Neuronal stem cell (in vitro differentiated cells): ENCODE data around the gene FRMD1.

ENCODE experiments used
- DNase-seq: peaks from one replicate; pipeline ENCODE4 v3.0.0-alpha.2; 2013; ENCODE audit warnings: low spot score
- H2AFZ ChIP-seq: one replicate; pipeline ENCODE4 v1.6.1; 2013; ENCODE audit warnings: mild to moderate bottlenecking, low read length, inconsistent platforms
- H2AK5ac ChIP-seq: 2 replicates; pipeline ENCODE4 v1.6.1; 2013; ENCODE audit warnings: low read depth, mild to moderate bottlenecking, inconsistent platforms, low read length, moderate library complexity, mixed read lengths
- H2BK120ac ChIP-seq: 2 replicates; pipeline ENCODE4 v1.6.1; 2013; ENCODE audit warnings: low read depth, mild to moderate bottlenecking, inconsistent platforms, low read length, moderate library complexity, mixed read lengths
- H2BK12ac ChIP-seq: one replicate; pipeline ENCODE4 v1.6.1; 2013; ENCODE audit warnings: low read length, inconsistent platforms
- H2BK15ac ChIP-seq: 2 replicates; pipeline ENCODE4 v1.6.1; 2013; ENCODE audit warnings: mild to moderate bottlenecking, low read length, inconsistent platforms, mixed read lengths
- H2BK5ac ChIP-seq: one replicate; pipeline ENCODE4 v1.6.1; 2013; ENCODE audit warnings: inconsistent platforms, mild to moderate bottlenecking, low read length, moderate library complexity
- H3K14ac ChIP-seq: one replicate; pipeline ENCODE4 v1.6.1; 2013; ENCODE audit warnings: low read length, inconsistent platforms
- H3K18ac ChIP-seq: 2 replicates; pipeline ENCODE4 v1.6.1; 2013; ENCODE audit warnings: low read length, inconsistent platforms
- H3K23ac ChIP-seq: 2 replicates; pipeline ENCODE4 v1.6.1; 2013; ENCODE audit warnings: low read depth, mild to moderate bottlenecking, mixed read lengths, low read length, inconsistent platforms; ENCODE audit not compliant: poor library complexity
- H3K27ac ChIP-seq: replicated peaks from 3 replicates; pipeline ENCODE4 v1.5.1; 2013; ENCODE audit warnings: low read length, inconsistent platforms
- H3K27me3 ChIP-seq, 3 experiments: 2 replicates each; pipeline ENCODE4 v1.6.1; 2013; ENCODE audit warnings: low read length in 3 of 3, mild to moderate bottlenecking in 2 of 3, inconsistent platforms in 1 of 3, low read depth in 1 of 3, mixed read lengths in 1 of 3, moderate library complexity in 1 of 3; ENCODE audit not compliant: control insufficient read depth in 3 of 3, insufficient read depth in 3 of 3
- H3K36me3 ChIP-seq, 2 donors: replicated peaks in 1 of 2; 2 replicates each; pipeline ENCODE4 v1.6.1; 2013; ENCODE audit warnings: low read length in 2 of 2; ENCODE audit not compliant: control insufficient read depth in 2 of 2, insufficient read depth in 2 of 2
- H3K4ac ChIP-seq: 2 replicates; pipeline ENCODE4 v1.6.1; 2013; ENCODE audit warnings: inconsistent platforms, mild to moderate bottlenecking, low read length, moderate library complexity
- H3K4me1 ChIP-seq, 2 donors: 1 replicate in 1 of 2; 2 replicates in 1 of 2; pipeline ENCODE4 v1.6.1; 2013; ENCODE audit warnings: low read length in 2 of 2, low read depth in 1 of 2; ENCODE audit not compliant: control insufficient read depth in 2 of 2, insufficient read depth in 1 of 2
- H3K4me2 ChIP-seq: one replicate; pipeline ENCODE4 v1.6.1; 2013; ENCODE audit warnings: mild to moderate bottlenecking, low read length, inconsistent platforms; ENCODE audit not compliant: insufficient read depth, poor library complexity, severe bottlenecking
- H3K4me3 ChIP-seq, 2 donors: 2 replicates each; pipeline ENCODE4 v1.5.1; 2013; ENCODE audit warnings: low read length in 2 of 2, mild to moderate bottlenecking in 2 of 2, inconsistent platforms in 1 of 2, moderate library complexity in 1 of 2
- H3K79me1 ChIP-seq: one replicate; pipeline ENCODE4 v1.6.1; 2013; ENCODE audit warnings: low read depth, mild to moderate bottlenecking, inconsistent platforms, low read length, moderate library complexity
- H3K9ac ChIP-seq: one replicate; pipeline ENCODE4 v1.6.1; 2013; ENCODE audit warnings: mild to moderate bottlenecking, low read depth, low read length, inconsistent platforms; ENCODE audit not compliant: poor library complexity
- H3K9me3 ChIP-seq, 2 donors: replicated peaks in 1 of 2; 2 replicates each; pipeline versions ENCODE3 to v1.6.1; 2013; ENCODE audit warnings: low read length in 2 of 2, mild to moderate bottlenecking in 2 of 2, inconsistent platforms in 1 of 2, low read depth in 1 of 2, mixed read lengths in 1 of 2, moderate library complexity in 1 of 2; ENCODE audit not compliant: control insufficient read depth in 2 of 2, insufficient read depth in 1 of 2
- H4K8ac ChIP-seq: one replicate; pipeline ENCODE4 v1.6.1; 2013; ENCODE audit warnings: low read depth, mild to moderate bottlenecking, inconsistent platforms, low read length, moderate library complexity
- H4K91ac ChIP-seq: one replicate; pipeline ENCODE4 v1.6.1; 2013; ENCODE audit warnings: low read length, low read depth, mild to moderate bottlenecking, inconsistent platforms; ENCODE audit not compliant: poor library complexity
- WGBS, 2 donors: extraction: QIAGEN DNeasy Blood & Tissue Kit; methylation state at CpG; one replicate each; pipeline ENCODE4 v1.1.7; 2013; ENCODE audit warnings: missing lambda C conversion rate in 2 of 2, mixed read lengths in 1 of 2; ENCODE audit not compliant: insufficient read length in 2 of 2, insufficient replicate concordance in 1 of 2; ENCODE audit errors: extremely low coverage in 2 of 2; 5-methylcytosine and 5-hydroxymethylcytosine counted together

The FRMD1 gene

DNA sequence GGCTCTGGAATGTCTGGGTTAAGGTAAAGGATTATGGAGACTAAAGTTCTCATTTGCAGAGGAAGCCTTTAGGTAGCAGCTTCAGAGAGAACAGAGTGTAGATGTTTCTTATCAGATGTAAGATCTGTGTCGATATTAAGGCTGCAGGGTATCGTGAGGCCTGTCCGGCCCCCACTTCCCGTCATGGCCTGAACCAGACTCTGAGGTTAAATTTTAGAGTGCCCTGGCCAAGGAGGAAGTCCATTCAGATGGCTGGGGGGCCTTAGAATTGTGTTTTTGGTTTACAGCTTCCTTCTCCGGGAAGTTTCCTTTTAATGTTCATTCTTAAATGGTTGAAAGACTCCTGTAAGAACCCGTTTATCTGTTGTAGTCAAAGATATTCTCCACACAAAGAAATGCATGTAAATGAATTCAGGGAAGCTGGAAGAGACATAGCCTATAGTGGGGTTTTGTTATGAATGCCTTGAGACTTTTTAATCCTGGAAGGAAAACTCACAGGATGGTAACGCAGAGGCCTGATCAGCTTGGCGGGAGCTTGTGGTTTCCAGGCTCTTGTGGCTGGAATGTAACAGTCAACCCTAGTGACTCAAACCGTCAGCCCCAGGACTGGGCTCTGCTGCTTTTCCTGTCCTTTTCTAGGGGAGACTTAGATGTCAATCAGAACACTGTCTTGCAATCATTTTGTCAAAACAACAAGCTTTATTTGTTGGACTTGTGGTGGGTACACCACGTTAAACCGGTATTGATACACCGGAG is 46.8 kb downstream of the FRMD1 start:
- Histone ChIP-seq H3K4me3 (no peak overlapping the region), H3K18ac (no peak overlapping the region), H3K14ac (no peak overlapping the region), H3K36me3 (no peaks in the 10 kb centered on the region), H3K79me1 (no peaks in the 10 kb centered on the region), H2AFZ (peak overlapping the region; percentile 79), H3K9me3 (peaks cover 5 to 11% of the 10 kb centered on the region in 2 donors), H2BK12ac (no peak overlapping the region), H3K4ac (no peak overlapping the region), H3K4me2 (no peak overlapping the region), H2AK5ac (no peak overlapping the region), H2BK15ac (no peak overlapping the region), H2BK5ac (no peak overlapping the region), H3K23ac (no peak overlapping the region), H4K91ac (no peak overlapping the region), H4K8ac (no peak overlapping the region), H3K4me1 (peaks cover 4 to 15% of the 10 kb centered on the region in 2 donors), H2BK120ac (no peak overlapping the region), H3K27ac (no peak overlapping the region), H3K27me3 (no peaks in the 10 kb centered on the region), H3K9ac (no peak overlapping the region)
- no CpG with 5 or more reads among the region's 12 CpGs for WGBS, 2 donors
- DNase-seq: no peak

DNA sequence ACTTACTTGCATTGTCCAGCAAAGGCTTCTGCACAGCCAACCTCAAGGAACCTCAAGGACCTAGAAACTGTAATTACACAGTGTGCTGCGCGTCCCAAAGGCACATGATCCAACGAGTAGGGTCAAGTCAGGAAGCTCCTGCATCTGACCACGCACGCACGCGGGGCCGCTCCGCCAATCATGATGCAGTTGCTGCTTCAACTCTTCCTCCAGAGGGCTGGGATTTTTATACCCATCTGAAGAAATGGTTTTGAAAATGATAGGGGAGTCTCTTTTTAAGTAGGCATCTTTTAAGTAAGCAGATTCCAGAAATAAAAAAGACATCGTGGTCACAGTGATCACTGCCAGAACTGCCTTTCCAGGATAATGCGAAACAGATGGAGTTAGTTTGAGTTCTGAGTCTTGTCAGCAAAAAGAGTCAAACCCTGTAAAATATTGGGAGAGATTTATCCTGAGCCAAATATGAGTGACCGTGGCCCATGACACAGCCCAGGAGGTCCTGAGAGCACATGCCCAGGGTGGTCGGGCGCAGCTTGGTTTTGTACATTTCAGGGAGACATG is 47.5 kb downstream of the FRMD1 start:
- Histone ChIP-seq H2BK5ac (no peak overlapping the region), H3K27ac (no peak overlapping the region), H3K79me1 (no peaks in the 10 kb centered on the region), H3K9ac (no peak overlapping the region), H3K4me1 (peaks cover 4 to 15% of the 10 kb centered on the region in 2 donors), H3K18ac (no peak overlapping the region), H2AFZ (peak overlapping the region; percentile 79), H3K36me3 (no peaks in the 10 kb centered on the region), H3K14ac (no peak overlapping the region), H3K4me3 (no peak overlapping the region), H4K91ac (no peak overlapping the region), H3K9me3 (peaks cover 7 to 11% of the 10 kb centered on the region in 2 donors), H4K8ac (no peak overlapping the region), H2BK12ac (no peak overlapping the region), H2AK5ac (no peak overlapping the region), H3K4me2 (no peak overlapping the region), H3K27me3 (no peaks in the 10 kb centered on the region), H3K23ac (no peak overlapping the region), H3K4ac (no peak overlapping the region), H2BK120ac (no peak overlapping the region), H2BK15ac (no peak overlapping the region)
- no CpG with 5 or more reads among the region's 14 CpGs for WGBS, 2 donors
- no peak for DNase-seq

DNA sequence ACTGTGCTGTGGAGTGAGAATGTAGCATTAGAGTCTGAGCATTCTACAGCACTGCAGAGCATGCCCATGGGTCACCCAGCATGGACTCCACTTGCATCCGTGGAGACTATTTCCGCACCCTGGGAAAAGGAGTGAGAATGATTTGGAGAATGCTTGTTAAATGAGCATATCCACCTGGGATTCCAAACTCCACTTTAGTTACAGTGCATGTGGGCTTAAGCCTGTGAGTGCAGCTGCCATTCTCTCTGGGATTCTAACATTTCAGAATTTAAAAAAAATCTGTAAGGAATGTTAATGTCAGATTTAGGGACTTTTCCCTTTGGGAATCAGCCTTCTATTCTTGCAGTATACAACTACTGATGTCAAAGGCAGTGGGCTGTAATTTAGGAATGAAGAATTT is 48.1 kb downstream of the FRMD1 start:
- no peak overlapping the region for H3K4ac ChIP-seq
- no peak overlapping the region for H3K14ac ChIP-seq
- no peak overlapping the region for H2BK12ac ChIP-seq
- H3K4me3 ChIP-seq: no peak overlapping the region
- peak overlapping the region; percentile 61 for H2AFZ ChIP-seq
- H2AK5ac ChIP-seq: no peak overlapping the region
- no CpG with 5 or more reads among the region's 2 CpGs for WGBS, 2 donors
- peaks cover 4 to 15% of the 10 kb centered on the region in 2 donors for H3K4me1 ChIP-seq
- H3K18ac ChIP-seq: no peak overlapping the region
- no peaks in the 10 kb centered on the region for H3K36me3 ChIP-seq
- H4K8ac ChIP-seq: peak overlapping the region; percentile 97
- peaks cover 7 to 11% of the 10 kb centered on the region in 2 donors for H3K9me3 ChIP-seq
- no peaks in the 10 kb centered on the region for H3K79me1 ChIP-seq
- no peak overlapping the region for H2BK5ac ChIP-seq
- H2BK120ac ChIP-seq: no peak overlapping the region
- H2BK15ac ChIP-seq: no peak overlapping the region
- H4K91ac ChIP-seq: no peak overlapping the region
- H3K23ac ChIP-seq: no peak overlapping the region
- no peak overlapping the region for H3K27ac ChIP-seq
- no peak overlapping the region for H3K9ac ChIP-seq
- H3K27me3 ChIP-seq: no peaks in the 10 kb centered on the region
- DNase-seq: no peak
- H3K4me2 ChIP-seq: no peak overlapping the region

DNA sequence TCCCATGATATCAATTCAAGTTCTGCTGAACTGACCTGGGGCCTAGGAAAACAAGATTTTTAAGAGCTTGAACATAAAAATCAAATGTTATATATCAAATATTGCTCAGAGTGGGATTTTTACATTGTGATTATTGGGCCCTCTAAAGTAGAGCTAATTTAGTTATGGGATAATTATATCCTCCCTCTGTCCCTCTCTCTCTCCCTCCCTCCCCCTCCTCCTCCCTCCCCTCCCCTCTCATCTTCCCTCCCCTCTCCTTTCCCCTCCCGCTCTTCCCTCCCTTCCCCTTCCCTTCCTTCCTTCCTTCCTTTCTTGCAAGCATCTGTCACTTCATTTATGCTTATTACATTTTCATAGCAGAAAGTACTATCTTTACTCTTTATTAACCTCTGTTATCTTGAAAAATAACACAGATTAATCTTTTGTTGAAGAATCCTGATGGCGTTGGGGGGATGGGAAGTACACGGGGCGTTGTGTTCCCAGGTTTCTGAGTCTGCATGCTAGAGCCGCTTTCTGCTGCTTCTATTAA is 48.7 kb downstream of the FRMD1 start:
- Histone ChIP-seq H2AFZ (peak overlapping the region; percentile 61), H2BK5ac (no peak overlapping the region), H2BK15ac (no peak overlapping the region), H4K91ac (no peak overlapping the region), H3K27me3 (no peaks in the 10 kb centered on the region), H3K4ac (no peak overlapping the region), H3K9me3 (peaks cover 5 to 11% of the 10 kb centered on the region in 2 donors), H3K23ac (no peak overlapping the region), H3K36me3 (no peaks in the 10 kb centered on the region), H2BK120ac (no peak overlapping the region), H4K8ac (no peak overlapping the region), H3K4me2 (no peak overlapping the region), H2AK5ac (no peak overlapping the region), H3K4me3 (no peak overlapping the region), H3K14ac (no peak overlapping the region), H3K18ac (no peak overlapping the region), H2BK12ac (no peak overlapping the region), H3K9ac (no peak overlapping the region), H3K27ac (no peak overlapping the region), H3K4me1 (peaks cover 4 to 15% of the 10 kb centered on the region in 2 donors), H3K79me1 (no peaks in the 10 kb centered on the region)
- WGBS, 2 donors: no CpG with 5 or more reads among the region's 5 CpGs
- DNase-seq: no peak
